IMR-90 (cell line): ENCODE measurements around the gene PLCD4. TPM values are rescaled to one million over a fixed set of nuclear protein-coding genes. Genes with fewer than 3 reads are reported as not detected.

Experiments
- ATAC-seq: fragments of 200-7000 bp; cut with Tn5 transposase; 2 replicates; pipeline ENCODE4 v1.9.1; 2020; ENCODE audit warnings: low read depth, mild to moderate bottlenecking, moderate library complexity
- BruUV-seq: library from RNA; stranded (reverse); fragments of 400-500 nt; replicated peaks from 2 replicates; lab custom pipeline; 2021; lab: Mats Ljungman, UMichigan
- CTCF ChIA-PET: fragments of 300-600 bp; formaldehyde crosslinking; extraction: SDS; loops from one replicate; lab custom pipeline; 2021; ENCODE audit warnings: antibody characterized with exemption; lab: Yijun Ruan, JAX
- POLR2A ChIA-PET: fragments of 300-600 bp; sonication (Branson Sonifier 250); formaldehyde crosslinking; loops from one replicate; lab custom pipeline; 2022; ENCODE audit warnings: antibody characterized with exemption; ENCODE audit not compliant: unreplicated experiment; lab: Charles Lee
- DNase-seq: peaks from one replicate; pipeline ENCODE4 v3.0.0; 2013
- H2AFZ ChIP-seq: replicated peaks from 2 replicates; pipeline ENCODE3; 2013; ENCODE audit warnings: low read length, mild to moderate bottlenecking; ENCODE audit not compliant: poor library complexity
- H2AK5ac ChIP-seq: 2 replicates; pipeline ENCODE4 v1.6.1; 2013; ENCODE audit warnings: low read depth, low read length, inconsistent platforms
- H2AK9ac ChIP-seq: replicated peaks from 2 replicates; pipeline ENCODE3; 2013; ENCODE audit warnings: mild to moderate bottlenecking, low read depth, low read length, moderate library complexity; ENCODE audit not compliant: poor library complexity
- H2BK120ac ChIP-seq: 2 replicates; pipeline ENCODE4 v1.6.1; 2013; ENCODE audit warnings: low read depth, low read length, inconsistent platforms
- H2BK15ac ChIP-seq: 3 replicates; pipeline ENCODE4 v1.6.1; 2013; ENCODE audit warnings: low read depth, low read length, inconsistent platforms
- H2BK20ac ChIP-seq: 2 replicates; pipeline ENCODE4 v1.6.1; 2013; ENCODE audit warnings: low read depth, mild to moderate bottlenecking, inconsistent platforms, low read length, moderate library complexity
- H2BK5ac ChIP-seq: 2 replicates; pipeline ENCODE4 v1.6.1; 2013; ENCODE audit warnings: mild to moderate bottlenecking, low read depth, low read length, inconsistent platforms; ENCODE audit not compliant: poor library complexity, severe bottlenecking
- H3K14ac ChIP-seq: replicated peaks from 2 replicates; pipeline ENCODE4 v1.6.1; 2013; ENCODE audit warnings: low read depth, low read length, inconsistent platforms
- H3K18ac ChIP-seq: 2 replicates; pipeline ENCODE4 v1.6.1; 2013; ENCODE audit warnings: low read depth, low read length, control low read depth
- H3K23ac ChIP-seq: 2 replicates; pipeline ENCODE4 v1.6.1; 2013; ENCODE audit warnings: low read depth, low read length, inconsistent platforms
- H3K27ac ChIP-seq: 2 replicates; pipeline ENCODE4 v1.5.1; 2013; ENCODE audit warnings: mild to moderate bottlenecking, control low read depth, low read length; ENCODE audit not compliant: insufficient read depth
- H3K27me3 ChIP-seq: 2 replicates; pipeline ENCODE4 v1.6.1; 2013; ENCODE audit warnings: low read length; ENCODE audit not compliant: control insufficient read depth, insufficient read depth
- H3K36me3 ChIP-seq: 2 replicates; pipeline ENCODE4 v1.6.1; 2013; ENCODE audit warnings: low read length, mixed read lengths; ENCODE audit not compliant: control insufficient read depth, insufficient read depth
- H3K4ac ChIP-seq: 2 replicates; pipeline ENCODE4 v1.6.1; 2013; ENCODE audit warnings: low read depth, low read length, inconsistent platforms
- H3K4me1 ChIP-seq: 2 replicates; pipeline ENCODE4 v1.6.1; 2013; ENCODE audit warnings: low read length, mixed read lengths; ENCODE audit not compliant: control insufficient read depth, insufficient read depth
- H3K4me2 ChIP-seq: 2 replicates; pipeline ENCODE4 v1.6.1; 2013; ENCODE audit warnings: low read depth, mild to moderate bottlenecking, control low read depth, low read length, moderate library complexity
- H3K4me3 ChIP-seq: 2 replicates; pipeline ENCODE4 v1.5.1; 2013; ENCODE audit warnings: low read depth, mild to moderate bottlenecking, control low read depth, low read length, moderate library complexity; ENCODE audit not compliant: insufficient read depth
- H3K56ac ChIP-seq: 2 replicates; pipeline ENCODE4 v1.6.1; 2013; ENCODE audit warnings: low read length, inconsistent platforms; ENCODE audit not compliant: insufficient read depth; ENCODE audit errors: extremely low read depth
- H3K79me1 ChIP-seq, 2 experiments: 2 replicates each; pipeline ENCODE4 v1.6.1; 2013; ENCODE audit warnings: low read length in 2 of 2, inconsistent platforms in 1 of 2, low read depth in 1 of 2
- H3K9ac ChIP-seq: 2 replicates; pipeline ENCODE4 v1.6.1; 2013; ENCODE audit warnings: low read depth, low read length, control low read depth
- H3K9me1 ChIP-seq: 2 replicates; pipeline ENCODE4 v1.6.1; 2013; ENCODE audit warnings: low read length, inconsistent platforms; ENCODE audit not compliant: insufficient read depth
- H3K9me3 ChIP-seq: 2 replicates; pipeline ENCODE4 v1.6.1; 2013; ENCODE audit warnings: low read length; ENCODE audit not compliant: control insufficient read depth, insufficient read depth
- H4K20me1 ChIP-seq: 2 replicates; pipeline ENCODE4 v1.6.1; 2013; ENCODE audit warnings: low read length, inconsistent platforms; ENCODE audit not compliant: insufficient read depth
- H4K5ac ChIP-seq: 2 replicates; pipeline ENCODE4 v1.6.1; 2013; ENCODE audit warnings: mild to moderate bottlenecking, low read depth, low read length, control low read depth
- H4K8ac ChIP-seq, 2 experiments: 2 replicates each; pipeline ENCODE4 v1.6.1; 2013; ENCODE audit warnings: low read depth in 2 of 2, low read length in 2 of 2, control low read depth in 1 of 2, inconsistent platforms in 1 of 2
- H4K91ac ChIP-seq: 2 replicates; pipeline ENCODE4 v1.6.1; 2013; ENCODE audit warnings: low read depth, low read length, inconsistent platforms; ENCODE audit not compliant: insufficient read depth
- BHLHE40 ChIP-seq: fragments of 150-350 bp; IDR thresholded peaks from 2 replicates; pipeline ENCODE4 v1.6.1; 2016; ENCODE audit warnings: mild to moderate bottlenecking, low read depth, low read length
- CEBPB ChIP-seq: IDR thresholded peaks from 2 replicates; pipeline ENCODE4 v1.6.1; 2012; ENCODE audit warnings: low read depth, low read length, improper control_type of control experiment
- CHD1 ChIP-seq: IDR thresholded peaks from 2 replicates; pipeline ENCODE4 v1.6.1; 2012; ENCODE audit warnings: low read depth, low read length, improper control_type of control experiment
- FOS ChIP-seq: fragments of 150-350 bp; IDR thresholded peaks from 2 replicates; pipeline ENCODE4 v1.6.1; 2016; ENCODE audit warnings: low read depth, low read length
- MAFK ChIP-seq: IDR thresholded peaks from 2 replicates; pipeline ENCODE4 v1.6.1; 2012; ENCODE audit warnings: low read depth, low read length, improper control_type of control experiment
- MAZ ChIP-seq: IDR thresholded peaks from 2 replicates; pipeline ENCODE4 v1.6.1; 2012; ENCODE audit warnings: low read depth, mild to moderate bottlenecking, low read length, improper control_type of control experiment, moderate library complexity, borderline replicate concordance
- MXI1 ChIP-seq: IDR thresholded peaks from 2 replicates; pipeline ENCODE4 v1.6.1; 2012; ENCODE audit warnings: low read depth, mild to moderate bottlenecking, low read length, moderate library complexity, borderline replicate concordance
- NFE2L2 ChIP-seq: fragments of 150-350 bp; IDR thresholded peaks from 2 replicates; pipeline ENCODE4 v1.6.1; 2016; ENCODE audit warnings: low read depth, mild to moderate bottlenecking, low read length
- POLR2A ChIP-seq: IDR thresholded peaks from 2 replicates; pipeline ENCODE4 v1.6.1; 2012; ENCODE audit warnings: mild to moderate bottlenecking, low read depth, low read length
- RAD21 ChIP-seq: IDR thresholded peaks from 2 replicates; pipeline ENCODE4 v1.6.1; 2012; ENCODE audit warnings: low read length, improper control_type of control experiment
- RCOR1 ChIP-seq: IDR thresholded peaks from 2 replicates; pipeline ENCODE4 v1.6.1; 2012; ENCODE audit warnings: mild to moderate bottlenecking, low read length, improper control_type of control experiment; ENCODE audit not compliant: insufficient replicate concordance
- SMC3 ChIP-seq: fragments of 150-350 bp; IDR thresholded peaks from 2 replicates; pipeline ENCODE4 v1.6.1; 2016; ENCODE audit warnings: low read depth, mild to moderate bottlenecking, antibody characterized with exemption, low read length, moderate library complexity
- WGBS, 2 experiments: methylation state at CpG; one replicate each; pipeline versions ENCODE4 v1.1.5 to v1.1.7; 2013; ENCODE audit warnings: missing lambda C conversion rate in 2 of 2; ENCODE audit not compliant: insufficient read length in 1 of 2; ENCODE audit errors: extremely low coverage in 2 of 2; 5-methylcytosine and 5-hydroxymethylcytosine counted together
- dilution Hi-C: fragments of 300-500 bp; cut with HindIII; formaldehyde crosslinking; loops from one replicate; pipeline ENCODE4 v1.14.3; 2018; ENCODE audit warnings: low sequenced_read_pairs; ENCODE audit not compliant: unreplicated experiment
- in situ Hi-C: fragments of 300-500 bp; cut with MboI; formaldehyde crosslinking; loops from 3 replicates; pipeline ENCODE4 v1.14.3; 2019; ENCODE audit warnings: low sequenced_read_pairs, inconsistent platforms, mixed read lengths
- intact Hi-C: fragments of 100-400 bp; cut with micrococcal nuclease; formaldehyde crosslinking; loops from 2 replicates; pipeline ENCODE4 v1.10.0; 2022
- polyA plus RNA-seq, 3 experiments: library from polyadenylated mRNA; depleted of rRNA; stranded (reverse); fragments of >200 nt; gene quantifications; 2 replicates each; pipeline ENCODE4 v1.2.3, GENCODE V29; 2012; ENCODE audit warnings: low replicate concordance in 1 of 3
- total RNA-seq: library from RNA; depleted of rRNA; stranded (reverse); fragments of >200 nt; gene quantifications from 2 replicates; pipeline ENCODE4 v1.2.3, GENCODE V29; 2012
- TF ChIP-seq, protein P1 (sequence below): fragments of 150-350 bp; IDR thresholded peaks from 2 replicates; pipeline ENCODE4 v1.6.1; 2017; ENCODE audit warnings: mild to moderate bottlenecking, antibody characterized with exemption, low read length, low read depth

PLCD4 gene
- total and polyA plus RNA-seq, 2 of the 4 experiments (the other 2 are of a cell fraction) = 1.9 to 2.0 TPM

DNA sequence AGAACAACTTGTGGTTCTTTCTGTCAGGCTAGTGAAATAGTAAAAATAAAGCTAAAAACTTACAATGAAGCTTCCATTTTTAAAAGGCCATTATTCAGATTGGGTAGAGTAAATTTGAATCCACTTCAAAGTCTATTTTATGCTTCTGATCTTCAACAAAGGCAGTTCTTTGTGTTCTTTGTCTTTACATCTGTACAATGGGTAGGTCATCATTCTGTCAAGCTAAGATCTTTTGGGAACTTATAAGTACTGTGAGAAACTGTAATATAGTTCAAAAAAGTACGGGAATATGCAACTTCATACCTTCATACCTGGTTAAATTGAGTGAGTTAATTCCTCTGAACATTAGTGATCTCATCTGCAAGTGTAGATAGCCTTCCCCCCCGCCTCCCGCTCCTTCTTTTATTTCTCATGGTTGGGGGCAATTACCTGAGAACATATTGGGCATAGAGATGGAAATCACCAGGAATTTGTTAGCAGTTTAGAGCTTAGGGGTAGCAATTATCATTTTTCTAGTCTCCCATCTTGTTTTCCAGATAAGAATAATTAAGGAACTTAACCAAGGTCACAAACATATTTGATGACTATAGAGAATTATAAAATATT is 29.3 kb upstream of the PLCD4 start:
- CTCF ChIA-PET = interaction anchor here (1.0 kb wide), 1 partner anchor 14 kb away, joined by 3 read pairs; no protein-coding TSS in a partner anchor
- no peak overlapping the region for H2AFZ ChIP-seq

More for the DNA sequence above, 29.3 kb upstream of the PLCD4 start:
- POLR2A ChIA-PET = no interaction called here
- H3K27me3 ChIP-seq = no peaks in the 10 kb centered on the region
- H3K18ac ChIP-seq = no peak overlapping the region
- H2AK5ac ChIP-seq = no peak overlapping the region
- H2BK20ac ChIP-seq = no peak overlapping the region
- no peak overlapping the region for H3K4me3 ChIP-seq
- no peak overlapping the region for H3K9ac ChIP-seq
- no peak overlapping the region for H2BK15ac ChIP-seq
- no peak overlapping the region for H3K4me2 ChIP-seq
- H2AK9ac ChIP-seq = no peak overlapping the region
- no peak overlapping the region for H4K5ac ChIP-seq
- ATAC-seq = no peak
- H3K4ac ChIP-seq = no peak overlapping the region
- no TSS peak for BruUV-seq
- TF ChIP-seq MAZ (no peak), POLR2A (no peak), NFE2L2 (no peak), BHLHE40 (no peak), CHD1 (no peak), CEBPB (no peak), SMC3 (no peak), MXI1 (no peak), RAD21 (no peak), MAFK (no peak), RCOR1 (no peak), FOS (no peak)
- TF ChIP-seq, protein P1, sequence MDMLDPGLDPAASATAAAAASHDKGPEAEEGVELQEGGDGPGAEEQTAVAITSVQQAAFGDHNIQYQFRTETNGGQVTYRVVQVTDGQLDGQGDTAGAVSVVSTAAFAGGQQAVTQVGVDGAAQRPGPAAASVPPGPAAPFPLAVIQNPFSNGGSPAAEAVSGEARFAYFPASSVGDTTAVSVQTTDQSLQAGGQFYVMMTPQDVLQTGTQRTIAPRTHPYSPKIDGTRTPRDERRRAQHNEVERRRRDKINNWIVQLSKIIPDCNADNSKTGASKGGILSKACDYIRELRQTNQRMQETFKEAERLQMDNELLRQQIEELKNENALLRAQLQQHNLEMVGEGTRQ = no peak
- H3K14ac ChIP-seq = no peak overlapping the region
- WGBS, 2 experiments = no CpG with 5 or more reads among the region's 3 CpGs
- H3K9me1 ChIP-seq = peaks cover 10% of the 10 kb centered on the region
- dilution Hi-C loops = no loop called here
- no peak overlapping the region for H3K27ac ChIP-seq
- peaks cover 12% of the 10 kb centered on the region for H4K20me1 ChIP-seq
- H3K23ac ChIP-seq = no peak overlapping the region; the same call in 1 of the 2 replicates
- no peak overlapping the region for H2BK120ac ChIP-seq
- H3K36me3 ChIP-seq = peaks cover 13% of the 10 kb centered on the region
- H4K91ac ChIP-seq = no peak overlapping the region
- no peak overlapping the region for H4K8ac ChIP-seq
- in situ Hi-C loops = no loop called here
- peaks cover 2% of the 10 kb centered on the region; the same call in 1 of the 2 replicates for H3K4me1 ChIP-seq
- intact Hi-C loops = no loop called here
- DNase-seq = no peak
- H3K56ac ChIP-seq = no peak overlapping the region
- peaks cover 25 to 60% of the 10 kb centered on the region in 2 experiments for H3K79me1 ChIP-seq
- no peaks in the 10 kb centered on the region for H3K9me3 ChIP-seq
- H2BK5ac ChIP-seq = no peak overlapping the region
